ENCODE results near the gene TSGA10IP. TPM values are rescaled to one million over a fixed set of nuclear protein-coding genes. Genes with fewer than 3 reads are reported as not detected.

Gene TSGA10IP
- total RNA-seq, 4 donors from 2014 or later: not detected

DNA sequence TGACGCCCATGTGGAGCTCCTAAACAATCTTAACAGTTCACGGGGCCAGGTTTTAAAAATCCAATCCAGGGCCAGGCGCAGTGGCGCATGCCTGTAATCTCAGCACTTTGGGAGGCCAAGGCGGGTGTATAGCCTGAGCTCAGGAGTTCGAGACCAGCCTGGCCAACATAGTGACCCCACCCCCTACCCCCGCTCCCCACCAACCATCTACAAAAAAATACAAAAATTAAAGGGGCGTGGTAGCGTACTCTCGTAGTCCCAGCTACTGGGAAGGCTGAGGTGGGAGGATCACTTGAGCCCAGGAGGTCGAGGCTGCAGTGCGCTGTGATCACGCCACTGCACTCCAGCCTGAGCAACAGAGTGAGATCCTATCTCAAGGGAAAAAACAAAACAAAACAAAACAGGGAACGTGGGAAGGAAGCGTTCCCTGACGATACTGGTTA is 15.6 kb downstream of the TSGA10IP start:
- no peaks in the 10 kb centered on the region for H3K9me3 ChIP-seq
- intact Hi-C loops (cut with DNase I; ENCODE audit: low total_unique reads): no loop called here

GRCh38 chr11:65961267-65962140 is 16.2 kb downstream of the TSGA10IP start, which contains the start of gene SART1:
TSS of gene SART1 (plus strand) at chr11:65961734. CDS start at chr11:65961781, 47 bp downstream.
- DNase-seq: peak; percentile 97
- in situ Hi-C loops (cut with MboI; ENCODE audit: low pct_ligation_motif_present in 1 of 4, low pct_unique_long_range_greater_than_20kb in 1 of 4, low sequenced_read_pairs in 3 of 4): no loop called here
- no peaks in the 10 kb centered on the region for H3K27me3 ChIP-seq
- 0 to 4% methylated on average over 5 to 77 of the region's 97 CpGs for WGBS, 2 donors (ENCODE audit: low coverage in 1 of 2)
- no peaks in the 10 kb centered on the region for H3K9me3 ChIP-seq
- H3K4me3 ChIP-seq: peak within 1 kb of the TSS; percentile 81 to 99 (median 97)
- TF ChIP-seq POLR2A (IDR thresholded peaks at IDR 0.05) (peak; percentile 75), POLR2AphosphoS5 (IDR thresholded peaks at IDR 0.05) (peak; percentile 73 to 87 (median 85)), CTCF (IDR thresholded peaks at IDR 0.05) (peak in 1 of 5 experiments; percentile 13), EP300 (IDR thresholded peaks at IDR 0.05; ENCODE audit: low read depth) (no peak)
- intact Hi-C loops (cut with DNase I; ENCODE audit: low total_unique reads): no loop called here
- peaks cover 19 to 26% (median 23%) of the 10 kb centered on the region in 4 donors for H3K4me1 ChIP-seq
- peaks cover 0 to 24% (median 16%) of the 10 kb centered on the region in 4 donors for H3K36me3 ChIP-seq
- peak within 1 kb of the TSS; percentile 89 to 96 (median 93) for H3K27ac ChIP-seq

More for the DNA sequence above, 15.6 kb downstream of the TSGA10IP start:
- no peak for DNase-seq
- Histone ChIP-seq H3K4me1 (peaks cover 19 to 26% (median 23%) of the 10 kb centered on the region in 4 donors), H3K27me3 (no peaks in the 10 kb centered on the region), H3K27ac (peak overlapping the region; percentile 89 to 96 (median 93)), H3K4me3 (peak overlapping the region; percentile 57 to 99 (median 88)), H3K36me3 (peaks cover 0 to 17% (median 9%) of the 10 kb centered on the region in 4 donors)
- in situ Hi-C loops (cut with MboI; ENCODE audit: low pct_ligation_motif_present in 1 of 4, low pct_unique_long_range_greater_than_20kb in 1 of 4, low sequenced_read_pairs in 3 of 4): no loop called here
- WGBS, 2 donors (ENCODE audit: low coverage in 1 of 2): 7 to 45% methylated on average over 7 to 16 of the region's 16 CpGs
- TF ChIP-seq CTCF (IDR thresholded peaks at IDR 0.05) (no peak), POLR2AphosphoS5 (IDR thresholded peaks at IDR 0.05) (no peak), POLR2A (IDR thresholded peaks at IDR 0.05) (no peak), EP300 (IDR thresholded peaks at IDR 0.05; ENCODE audit: low read depth) (no peak)

DNA sequence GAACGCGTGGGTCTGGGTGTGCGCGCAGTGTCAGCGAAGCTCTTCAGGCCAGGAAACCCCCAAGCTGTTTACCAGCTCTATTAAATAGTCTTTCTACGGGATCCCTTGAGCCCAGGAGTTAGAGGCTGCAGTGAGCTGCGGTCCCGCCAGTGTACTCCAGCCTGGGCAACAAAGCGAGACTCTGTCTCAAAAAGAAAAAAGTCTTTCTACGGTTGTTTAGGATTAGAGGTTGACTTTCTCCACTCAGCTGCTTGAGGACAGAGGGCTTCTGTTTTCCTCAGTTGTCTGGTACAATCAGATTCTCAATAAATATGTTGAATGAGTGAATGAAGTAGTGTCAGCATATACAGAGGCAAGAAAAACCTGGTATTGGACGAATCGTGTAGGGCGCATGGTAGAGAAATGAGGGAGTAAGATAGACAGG is 16.9 kb downstream of the TSGA10IP start:
- DNase-seq: no peak
- WGBS, 2 donors (ENCODE audit: low coverage in 1 of 2): 8 to 14% methylated on average over 4 to 13 of the region's 13 CpGs
- intact Hi-C loops (cut with DNase I; ENCODE audit: low total_unique reads): no loop called here

More for the DNA sequence above, 16.9 kb downstream of the TSGA10IP start:
- Histone ChIP-seq H3K36me3 (peaks cover 0 to 30% (median 19%) of the 10 kb centered on the region in 4 donors), H3K27me3 (no peaks in the 10 kb centered on the region), H3K4me1 (peaks cover 19 to 26% (median 23%) of the 10 kb centered on the region in 4 donors), H3K4me3 (peak overlapping the region; percentile 81 to 99 (median 97)), H3K9me3 (no peaks in the 10 kb centered on the region), H3K27ac (peak overlapping the region; percentile 89 to 96 (median 93))
- TF ChIP-seq CTCF (IDR thresholded peaks at IDR 0.05) (no peak), EP300 (IDR thresholded peaks at IDR 0.05; ENCODE audit: low read depth) (no peak), POLR2AphosphoS5 (IDR thresholded peaks at IDR 0.05) (no peak), POLR2A (IDR thresholded peaks at IDR 0.05) (no peak)
- in situ Hi-C loops (cut with MboI; ENCODE audit: low pct_ligation_motif_present in 1 of 4, low pct_unique_long_range_greater_than_20kb in 1 of 4, low sequenced_read_pairs in 3 of 4): no loop called here
